HG03457 (cell line): ENCODE data around the gene AIRE.
"Not testable (repeated sequence)": the region's sequence is repeated elsewhere in the genome, so short reads cannot be mapped to it uniquely, and the experiment has no call there.

Experiments used
- ATAC-seq: cut with Tn5 transposase; IDR thresholded peaks from one replicate; pipeline ENCODE4 v1.9.1; 2021; ENCODE audit warnings: moderate number of reproducible peaks; ENCODE audit not compliant: unreplicated experiment

Gene AIRE

GRCh38 chr21:44291078-44291935 lies 5.6 kb downstream of the AIRE start:
- ATAC-seq, result no peak

- ATAC-seq, result no peak
These were observed 6.5 kb downstream of the AIRE start for GRCh38 chr21:44291936-44292811.

- ATAC-seq, result no peak
These were observed 7.1 kb downstream of the AIRE start for GRCh38 chr21:44292812-44293195.

- ATAC-seq, result no peak
These were observed 8.0 kb downstream of the AIRE start for GRCh38 chr21:44293551-44294231.

GRCh38 chr21:44294391-44295162 lies 8.9 kb downstream of the AIRE start:
- no peak for ATAC-seq

GRCh38 chr21:44295163-44295573 lies 9.5 kb downstream of the AIRE start:
- no peak for ATAC-seq

GRCh38 chr21:44295646-44296045 lies 10.0 kb downstream of the AIRE start:
- no peak for ATAC-seq

- no peak for ATAC-seq
These were observed 10.4 kb downstream of the AIRE start for GRCh38 chr21:44296103-44296519.

GRCh38 chr21:44296916-44297315 lies 11.2 kb downstream of the AIRE start:
- ATAC-seq, result no peak

- no peak for ATAC-seq
These were observed 12.0 kb downstream of the AIRE start for GRCh38 chr21:44297525-44298290.

- ATAC-seq, result no peak
These were observed 12.6 kb downstream of the AIRE start for GRCh38 chr21:44298301-44298700.

GRCh38 chr21:44299085-44299457 lies 13.4 kb downstream of the AIRE start:
- no peak for ATAC-seq

- ATAC-seq, result peak; percentile 41
These were observed 14.0 kb downstream of the AIRE start, which contains the start of gene PFKL for GRCh38 chr21:44299458-44300261. TSS of gene PFKL (plus strand) at chr21:44300053. CDS start at chr21:44300106, 53 bp downstream.

GRCh38 chr21:44300262-44300959 lies 14.7 kb downstream of the AIRE start:
- ATAC-seq, result no peak

- ATAC-seq, result no peak
These were observed 15.5 kb downstream of the AIRE start for GRCh38 chr21:44301141-44301540.

- ATAC-seq, result no peak
These were observed 16.3 kb downstream of the AIRE start for GRCh38 chr21:44301961-44302406.

GRCh38 chr21:44302573-44303401 lies 17.1 kb downstream of the AIRE start:
- ATAC-seq, result not testable (repeated sequence)
